Caco-2 (cell line): ENCODE measurements around the gene APCDD1. TPM values are rescaled to one million over a fixed set of nuclear protein-coding genes. Genes with fewer than 3 reads are reported as not detected.

ENCODE experiments used
- BruUV-seq: library from RNA; stranded (reverse); fragments of 400-500 nt; replicated peaks from 2 replicates; lab custom pipeline; 2021; lab: Mats Ljungman, UMichigan
- CTCF ChIA-PET: fragments of 300-600 bp; sonication (Branson Sonifier 250); formaldehyde crosslinking; loops from one replicate; lab custom pipeline; 2022; ENCODE audit warnings: antibody characterized with exemption; lab: Charles Lee
- POLR2A ChIA-PET: fragments of 300-600 bp; sonication (Branson Sonifier 250); formaldehyde crosslinking; loops from one replicate; lab custom pipeline; 2022; ENCODE audit warnings: antibody characterized with exemption; lab: Charles Lee
- DNase-seq, 2 experiments: peaks; one replicate each; pipeline versions ENCODE4 v3.0.0 to v3.0.0-alpha.2; 2020 to 2022
- H3K27me3 ChIP-seq: replicated peaks from 2 replicates; pipeline ENCODE4 v1.6.0; 2011; ENCODE audit warnings: low read length; ENCODE audit not compliant: control insufficient read depth, insufficient read depth
- H3K36me3 ChIP-seq: 2 replicates; pipeline ENCODE4 v1.5.1; 2011; ENCODE audit warnings: low read length; ENCODE audit not compliant: control insufficient read depth, insufficient read depth
- H3K4me1 ChIP-seq: fragments of 250-450 bp; sonication (Bioruptor Pico); 2 replicates; pipeline ENCODE4 v1.5.1; 2020; ENCODE audit warnings: mild to moderate bottlenecking
- H3K4me3 ChIP-seq: 2 replicates; pipeline ENCODE4 v1.5.1; 2011; ENCODE audit warnings: low read depth, mild to moderate bottlenecking, control low read depth, low read length
- H3K9me3 ChIP-seq: fragments of 250-450 bp; sonication (Bioruptor Pico); 2 replicates; pipeline ENCODE4 v1.5.1; 2020; ENCODE audit warnings: mild to moderate bottlenecking, moderate library complexity
- H3K27ac Mint-ChIP-seq: one replicate; pipeline ENCODE4 v1.8.0; 2022; ENCODE audit warnings: mixed read lengths; ENCODE audit not compliant: unreplicated experiment
- H3K27me3 Mint-ChIP-seq: one replicate; pipeline ENCODE4 v1.8.0; 2022; ENCODE audit warnings: mixed read lengths; ENCODE audit not compliant: insufficient read depth, unreplicated experiment
- H3K36me3 Mint-ChIP-seq: one replicate; pipeline ENCODE4 v1.8.0; 2022; ENCODE audit warnings: mild to moderate bottlenecking, mixed read lengths; ENCODE audit not compliant: insufficient read depth, unreplicated experiment
- H3K4me1 Mint-ChIP-seq: one replicate; pipeline ENCODE4 v1.8.0; 2022; ENCODE audit warnings: low read depth, mixed read lengths; ENCODE audit not compliant: unreplicated experiment
- H3K4me3 Mint-ChIP-seq: one replicate; pipeline ENCODE4 v1.8.0; 2022; ENCODE audit warnings: mild to moderate bottlenecking, moderate library complexity, mixed read lengths; ENCODE audit not compliant: unreplicated experiment
- H3K9me3 Mint-ChIP-seq: one replicate; pipeline ENCODE4 v1.8.0; 2022; ENCODE audit warnings: mixed read lengths; ENCODE audit not compliant: unreplicated experiment
- intact Hi-C: fragments of 100-400 bp; cut with micrococcal nuclease; formaldehyde crosslinking; loops from one replicate; pipeline ENCODE4 v1.10.0; 2022; ENCODE audit not compliant: unreplicated experiment
- total RNA-seq: library from RNA; stranded (reverse); gene quantifications from 2 replicates; pipeline ENCODE4 v1.2.3, GENCODE V29; 2022
- TF ChIP-seq, protein P1 (sequence below), 2 experiments: fragments of 200-600 bp in 1 of 2; IDR thresholded peaks; 1 replicate in 1 of 2; 2 replicates in 1 of 2; pipeline versions ENCODE4 v1.5.1 to v1.8.0; 2011 to 2022; ENCODE audit warnings: antibody characterized with exemption in 1 of 2, control low read depth in 1 of 2, inconsistent platforms in 1 of 2, low read depth in 1 of 2, low read length in 1 of 2, mild to moderate bottlenecking in 1 of 2, moderate library complexity in 1 of 2; ENCODE audit not compliant: insufficient read depth in 1 of 2, severe bottlenecking in 1 of 2, unreplicated experiment in 1 of 2

The APCDD1 gene
- total RNA-seq, 1 experiment from 2014 or later, result 1.5 TPM

DNA sequence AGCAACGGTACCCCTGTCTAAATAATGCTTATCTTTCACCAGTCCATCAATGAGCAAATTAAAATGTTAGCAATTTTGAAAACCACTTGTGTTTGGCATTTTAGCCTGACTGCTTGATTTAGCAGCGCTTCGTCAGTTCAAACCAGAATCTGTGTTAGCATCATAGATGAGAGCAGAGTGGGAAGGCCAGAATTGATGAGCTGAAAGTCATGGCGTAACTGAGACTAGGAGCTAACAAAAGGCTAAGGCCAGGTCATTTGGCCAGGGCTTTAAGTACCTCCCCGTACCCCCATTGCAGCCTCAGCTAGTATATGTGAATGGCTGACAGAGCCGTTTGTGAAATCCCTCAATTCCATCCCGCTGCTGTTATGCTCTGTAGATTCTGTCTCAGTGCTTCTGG, 16.0 kb downstream of the APCDD1 start:
- POLR2A ChIA-PET, result no interaction called here
- no peak overlapping the region for H3K4me3 Mint-ChIP-seq
- Histone ChIP-seq H3K4me3 (no peak overlapping the region), H3K27me3 (no peaks in the 10 kb centered on the region; the same call in 1 of the 2 replicates), H3K9me3 (no peaks in the 10 kb centered on the region), H3K4me1 (no peaks in the 10 kb centered on the region), H3K36me3 (no peaks in the 10 kb centered on the region)
- no peaks in the 10 kb centered on the region for H3K4me1 Mint-ChIP-seq
- H3K36me3 Mint-ChIP-seq, result no peaks in the 10 kb centered on the region
- CTCF ChIA-PET, result no interaction called here
- TF ChIP-seq, protein P1, sequence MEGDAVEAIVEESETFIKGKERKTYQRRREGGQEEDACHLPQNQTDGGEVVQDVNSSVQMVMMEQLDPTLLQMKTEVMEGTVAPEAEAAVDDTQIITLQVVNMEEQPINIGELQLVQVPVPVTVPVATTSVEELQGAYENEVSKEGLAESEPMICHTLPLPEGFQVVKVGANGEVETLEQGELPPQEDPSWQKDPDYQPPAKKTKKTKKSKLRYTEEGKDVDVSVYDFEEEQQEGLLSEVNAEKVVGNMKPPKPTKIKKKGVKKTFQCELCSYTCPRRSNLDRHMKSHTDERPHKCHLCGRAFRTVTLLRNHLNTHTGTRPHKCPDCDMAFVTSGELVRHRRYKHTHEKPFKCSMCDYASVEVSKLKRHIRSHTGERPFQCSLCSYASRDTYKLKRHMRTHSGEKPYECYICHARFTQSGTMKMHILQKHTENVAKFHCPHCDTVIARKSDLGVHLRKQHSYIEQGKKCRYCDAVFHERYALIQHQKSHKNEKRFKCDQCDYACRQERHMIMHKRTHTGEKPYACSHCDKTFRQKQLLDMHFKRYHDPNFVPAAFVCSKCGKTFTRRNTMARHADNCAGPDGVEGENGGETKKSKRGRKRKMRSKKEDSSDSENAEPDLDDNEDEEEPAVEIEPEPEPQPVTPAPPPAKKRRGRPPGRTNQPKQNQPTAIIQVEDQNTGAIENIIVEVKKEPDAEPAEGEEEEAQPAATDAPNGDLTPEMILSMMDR (IDR thresholded peaks at IDR 0.05; ENCODE audit: insufficient read depth in 1 of 2, low read depth in 1 of 2, low read length in 1 of 2, severe bottlenecking in 1 of 2, unreplicated experiment in 1 of 2), result no peak
- H3K9me3 Mint-ChIP-seq, result no peaks in the 10 kb centered on the region
- DNase-seq, result no peak
- BruUV-seq, result no TSS peak
- H3K27me3 Mint-ChIP-seq, result peaks cover 3% of the 10 kb centered on the region
- no peak overlapping the region for H3K27ac Mint-ChIP-seq
- intact Hi-C loops, result no loop called here

- DNase-seq, result no peak
- H3K36me3 Mint-ChIP-seq, result no peaks in the 10 kb centered on the region
- ChIA-PET CTCF (no interaction called here), POLR2A (no interaction called here)
- H3K4me3 ChIP-seq, result no peak overlapping the region
- no peaks in the 10 kb centered on the region for H3K36me3 ChIP-seq
- no peaks in the 10 kb centered on the region for H3K4me1 ChIP-seq
- peaks cover 6% of the 10 kb centered on the region for H3K27me3 Mint-ChIP-seq
- TF ChIP-seq, protein P1 (IDR thresholded peaks at IDR 0.05; ENCODE audit: insufficient read depth in 1 of 2, low read depth in 1 of 2, low read length in 1 of 2, severe bottlenecking in 1 of 2, unreplicated experiment in 1 of 2), result no peak
- H3K27me3 ChIP-seq, result no peaks in the 10 kb centered on the region; the same call in 1 of the 2 replicates
- H3K4me3 Mint-ChIP-seq, result no peak overlapping the region
- intact Hi-C loops, result no loop called here
- no peaks in the 10 kb centered on the region for H3K4me1 Mint-ChIP-seq
- H3K9me3 ChIP-seq, result no peaks in the 10 kb centered on the region
- BruUV-seq, result no TSS peak
- no peaks in the 10 kb centered on the region for H3K9me3 Mint-ChIP-seq
- H3K27ac Mint-ChIP-seq, result no peak overlapping the region
Measured at GRCh38 chr18:10471574-10471973, 17.1 kb downstream of the APCDD1 start.

- no peak overlapping the region for H3K4me3 ChIP-seq
- no peaks in the 10 kb centered on the region for H3K9me3 ChIP-seq
- no peaks in the 10 kb centered on the region for H3K4me1 ChIP-seq
- intact Hi-C loops, result no loop called here
- no peak for DNase-seq
- no TSS peak for BruUV-seq
- Mint-ChIP-seq H3K4me1 (no peaks in the 10 kb centered on the region), H3K27ac (no peak overlapping the region), H3K36me3 (no peaks in the 10 kb centered on the region), H3K27me3 (peaks cover 3% of the 10 kb centered on the region), H3K4me3 (no peak overlapping the region), H3K9me3 (no peaks in the 10 kb centered on the region)
- no peaks in the 10 kb centered on the region for H3K36me3 ChIP-seq
- CTCF ChIA-PET, result no interaction called here
- TF ChIP-seq, protein P1 (IDR thresholded peaks at IDR 0.05; ENCODE audit: insufficient read depth in 1 of 2, low read depth in 1 of 2, low read length in 1 of 2, severe bottlenecking in 1 of 2, unreplicated experiment in 1 of 2), result no peak
- POLR2A ChIA-PET, result no interaction called here
- no peaks in the 10 kb centered on the region for H3K27me3 ChIP-seq
Measured at GRCh38 chr18:10473132-10473531, 18.7 kb downstream of the APCDD1 start.
